CD14-positive monocyte (primary cell): ENCODE results near the gene DGAT2L6. TPM values are rescaled to one million over a fixed set of nuclear protein-coding genes. Genes with fewer than 3 reads are reported as not detected.

Experiments used
- DNase-seq, 3 donors: peaks; one replicate each; pipeline ENCODE4 v3.0.0-alpha.2; 2011 to 2022
- H2AFZ ChIP-seq: 2 replicates; pipeline ENCODE4 v1.6.0; 2012; ENCODE audit warnings: mild to moderate bottlenecking, low read depth, low read length, inconsistent platforms; ENCODE audit not compliant: insufficient read depth, poor library complexity, severe bottlenecking
- H3K27ac ChIP-seq, 2 donors: 1 replicate in 1 of 2; 2 replicates in 1 of 2; pipeline ENCODE4 v1.5.1; 2012 to 2013; ENCODE audit warnings: low read length in 2 of 2, control low read depth in 1 of 2, inconsistent platforms in 1 of 2, low read depth in 1 of 2, mild to moderate bottlenecking in 1 of 2
- H3K27me3 ChIP-seq, 2 donors: one replicate each; pipeline versions ENCODE4 v1.6.0 to v1.6.1; 2011 to 2013; ENCODE audit warnings: low read length in 2 of 2; ENCODE audit not compliant: control insufficient read depth in 2 of 2, insufficient read depth in 2 of 2
- H3K36me3 ChIP-seq, 2 donors: replicated peaks in 1 of 2; 1 replicate in 1 of 2; 2 replicates in 1 of 2; pipeline versions ENCODE4 v1.5.1 to v1.6.1; 2012 to 2013; ENCODE audit warnings: low read length in 2 of 2, control low read depth in 1 of 2, inconsistent platforms in 1 of 2, mild to moderate bottlenecking in 1 of 2; ENCODE audit not compliant: insufficient read depth in 2 of 2, control insufficient read depth in 1 of 2
- H3K4me1 ChIP-seq, 2 donors: 1 replicate in 1 of 2; 2 replicates in 1 of 2; pipeline versions ENCODE4 v1.5.1 to v1.6.1; 2012 to 2013; ENCODE audit warnings: low read length in 2 of 2, control low read depth in 1 of 2, inconsistent platforms in 1 of 2, mild to moderate bottlenecking in 1 of 2, moderate library complexity in 1 of 2; ENCODE audit not compliant: insufficient read depth in 2 of 2, control insufficient read depth in 1 of 2
- H3K4me2 ChIP-seq: replicated peaks from 2 replicates; pipeline ENCODE3; 2012; ENCODE audit warnings: low read length, moderate library complexity, mild to moderate bottlenecking; ENCODE audit not compliant: poor library complexity, severe bottlenecking; ENCODE audit errors: extremely low read depth
- H3K4me3 ChIP-seq, 3 experiments: fragments of 200-600 bp in 1 of 3; sonication (generic) in 1 of 3; replicated peaks in 1 of 3; 1 replicate in 2 of 3; 2 replicates in 1 of 3; pipeline ENCODE4 v1.5.1; 2011 to 2013; ENCODE audit warnings: low read length in 3 of 3, mild to moderate bottlenecking in 3 of 3, control low read depth in 2 of 3, low read depth in 2 of 3, inconsistent platforms in 1 of 3, moderate library complexity in 1 of 3
- H3K79me2 ChIP-seq: 2 replicates; pipeline ENCODE4 v1.6.0; 2012; ENCODE audit warnings: mild to moderate bottlenecking, control low read depth, inconsistent platforms, low read length, moderate library complexity; ENCODE audit not compliant: insufficient read depth
- H3K9ac ChIP-seq: 2 replicates; pipeline ENCODE4 v1.6.0; 2017; ENCODE audit warnings: low read length, mild to moderate bottlenecking; ENCODE audit not compliant: insufficient read depth, poor library complexity, severe bottlenecking
- H3K9me3 ChIP-seq, 2 donors: replicated peaks in 1 of 2; 1 replicate in 1 of 2; 2 replicates in 1 of 2; pipeline versions ENCODE4 v1.5.1 to v1.6.1; 2012 to 2013; ENCODE audit warnings: low read length in 2 of 2, control low read depth in 1 of 2; ENCODE audit not compliant: control insufficient read depth in 1 of 2, insufficient read depth in 1 of 2
- H4K20me1 ChIP-seq: 2 replicates; pipeline ENCODE4 v1.6.0; 2012; ENCODE audit warnings: mild to moderate bottlenecking, low read length, control low read depth, moderate library complexity; ENCODE audit not compliant: insufficient read depth
- H3K27ac Mint-ChIP-seq, 7 donors: one replicate each; pipeline ENCODE4 v1.8.0; 2020; ENCODE audit warnings: mild to moderate bottlenecking in 7 of 7, mixed read lengths in 7 of 7, moderate library complexity in 6 of 7, inconsistent platforms in 2 of 7
- H3K27me3 Mint-ChIP-seq, 3 donors: one replicate each; pipeline ENCODE4 v1.8.0; 2021 to 2022; ENCODE audit warnings: low read depth in 3 of 3, mild to moderate bottlenecking in 3 of 3, mixed read lengths in 3 of 3, moderate library complexity in 3 of 3, inconsistent platforms in 1 of 3
- H3K36me3 Mint-ChIP-seq, 2 donors: one replicate each; pipeline ENCODE4 v1.8.0; 2020; ENCODE audit warnings: mixed read lengths in 2 of 2, inconsistent platforms in 1 of 2, mild to moderate bottlenecking in 1 of 2
- H3K4me1 Mint-ChIP-seq: one replicate; pipeline ENCODE4 v1.8.0; 2020; ENCODE audit warnings: mild to moderate bottlenecking, mixed read lengths
- H3K4me3 Mint-ChIP-seq, 2 donors: one replicate each; pipeline ENCODE4 v1.8.0; 2020; ENCODE audit warnings: mild to moderate bottlenecking in 2 of 2, mixed read lengths in 2 of 2, moderate library complexity in 1 of 2
- H3K9me3 Mint-ChIP-seq, 7 donors: one replicate each; pipeline ENCODE4 v1.8.0; 2020 to 2022; ENCODE audit warnings: mixed read lengths in 7 of 7, mild to moderate bottlenecking in 6 of 7, moderate library complexity in 6 of 7, inconsistent platforms in 2 of 7
- WGBS: methylation state at CpG from one replicate; pipeline ENCODE4 v1.1.5; 2013; ENCODE audit warnings: missing lambda C conversion rate; ENCODE audit not compliant: insufficient coverage; 5-methylcytosine and 5-hydroxymethylcytosine counted together
- intact Hi-C, 2 donors: fragments of 100-400 bp; cut with micrococcal nuclease; formaldehyde crosslinking; loops; one replicate each; pipeline versions ENCODE4 v1.15.0 to v1.15.1; 2023
- polyA plus RNA-seq, 3 donors: library from polyadenylated mRNA; depleted of rRNA in 1 of 3; unstranded in 2 of 3; stranded (reverse) in 1 of 3; fragments of 300-500 nt in 2 of 3; fragments of >200 nt in 1 of 3; fragmentation: Illumina TruSeq in 2 of 3; gene quantifications; 1 replicate in 2 of 3; 2 replicates in 1 of 3; pipeline ENCODE4 v1.2.3, GENCODE V29; 2012 to 2021
- TF ChIP-seq, protein P1 (sequence below): fragments of 200-600 bp; IDR thresholded peaks from one replicate; pipeline ENCODE4 v1.8.0; 2022; ENCODE audit warnings: antibody characterized with exemption, mild to moderate bottlenecking

DGAT2L6 gene
- polyA plus RNA-seq, 3 donors = not detected

DNA sequence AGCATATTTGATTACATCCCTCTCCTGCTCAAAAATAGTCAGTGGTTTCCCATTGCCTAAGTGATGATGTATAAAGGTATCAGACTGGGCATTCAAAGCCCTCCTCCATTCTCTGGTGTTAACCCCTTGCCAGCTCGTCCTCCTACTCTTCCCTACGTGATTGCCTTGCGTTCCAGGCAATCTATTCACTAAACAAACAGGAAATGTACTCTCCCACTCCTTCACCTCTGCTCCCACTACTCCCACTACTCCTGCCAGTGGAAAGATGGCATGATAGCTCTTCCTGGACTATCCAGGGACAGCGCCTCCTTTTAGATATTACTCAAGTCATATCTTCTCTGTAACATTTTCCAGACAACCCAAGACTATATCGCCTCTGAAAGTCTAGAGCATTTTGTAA is 5.8 kb downstream of the DGAT2L6 start:
- no peaks in the 10 kb centered on the region for H3K36me3 Mint-ChIP-seq
- no peak overlapping the region for H3K4me3 Mint-ChIP-seq
- no peaks in the 10 kb centered on the region for H4K20me1 ChIP-seq
- H3K9me3 Mint-ChIP-seq = peaks cover 0 to 6% (median 0%) of the 10 kb centered on the region in 7 donors
- no peaks in the 10 kb centered on the region for H3K27me3 ChIP-seq
- H3K9me3 ChIP-seq = no peaks in the 10 kb centered on the region
- H3K4me3 ChIP-seq = no peak overlapping the region
- WGBS = no CpG with 5 or more reads among the region's 5 CpGs
- H3K27ac Mint-ChIP-seq = no peak overlapping the region
- H3K27ac ChIP-seq = no peak overlapping the region
- no peak for DNase-seq
- intact Hi-C loops = no loop called here
- no peak overlapping the region for H2AFZ ChIP-seq
- no peaks in the 10 kb centered on the region for H3K36me3 ChIP-seq
- no peaks in the 10 kb centered on the region for H3K4me1 ChIP-seq
- H3K9ac ChIP-seq = no peak overlapping the region
- H3K4me1 Mint-ChIP-seq = no peaks in the 10 kb centered on the region
- H3K4me2 ChIP-seq = no peak overlapping the region
- H3K27me3 Mint-ChIP-seq = peaks cover 0 to 8% (median 5%) of the 10 kb centered on the region in 3 donors
- H3K79me2 ChIP-seq = no peaks in the 10 kb centered on the region
- TF ChIP-seq, protein P1, sequence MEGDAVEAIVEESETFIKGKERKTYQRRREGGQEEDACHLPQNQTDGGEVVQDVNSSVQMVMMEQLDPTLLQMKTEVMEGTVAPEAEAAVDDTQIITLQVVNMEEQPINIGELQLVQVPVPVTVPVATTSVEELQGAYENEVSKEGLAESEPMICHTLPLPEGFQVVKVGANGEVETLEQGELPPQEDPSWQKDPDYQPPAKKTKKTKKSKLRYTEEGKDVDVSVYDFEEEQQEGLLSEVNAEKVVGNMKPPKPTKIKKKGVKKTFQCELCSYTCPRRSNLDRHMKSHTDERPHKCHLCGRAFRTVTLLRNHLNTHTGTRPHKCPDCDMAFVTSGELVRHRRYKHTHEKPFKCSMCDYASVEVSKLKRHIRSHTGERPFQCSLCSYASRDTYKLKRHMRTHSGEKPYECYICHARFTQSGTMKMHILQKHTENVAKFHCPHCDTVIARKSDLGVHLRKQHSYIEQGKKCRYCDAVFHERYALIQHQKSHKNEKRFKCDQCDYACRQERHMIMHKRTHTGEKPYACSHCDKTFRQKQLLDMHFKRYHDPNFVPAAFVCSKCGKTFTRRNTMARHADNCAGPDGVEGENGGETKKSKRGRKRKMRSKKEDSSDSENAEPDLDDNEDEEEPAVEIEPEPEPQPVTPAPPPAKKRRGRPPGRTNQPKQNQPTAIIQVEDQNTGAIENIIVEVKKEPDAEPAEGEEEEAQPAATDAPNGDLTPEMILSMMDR = no peak

DNA sequence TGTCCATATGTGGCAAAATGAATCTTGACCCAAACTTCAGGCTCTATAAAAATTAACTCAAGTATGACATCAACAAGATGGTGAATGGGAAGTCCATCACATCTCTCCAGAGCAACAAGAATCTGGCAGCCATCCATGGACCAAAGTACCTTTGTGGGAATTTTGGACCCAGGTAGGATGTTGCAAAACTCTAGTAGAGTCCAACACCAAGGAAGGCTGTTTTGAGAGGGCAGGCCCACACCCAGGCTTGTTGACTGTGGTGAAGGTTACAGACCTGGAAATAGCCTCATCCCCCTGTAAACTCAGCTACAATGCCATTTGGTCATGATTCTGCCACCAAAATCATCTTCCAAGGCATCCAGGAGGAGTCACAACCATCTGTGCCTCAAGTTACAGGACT is 12.9 kb downstream of the DGAT2L6 start:
- intact Hi-C loops = no loop called here
- H3K27me3 ChIP-seq = no peaks in the 10 kb centered on the region
- no peak for DNase-seq
- no peak overlapping the region for H3K27ac ChIP-seq
- TF ChIP-seq, protein P1 = no peak
- Mint-ChIP-seq H3K36me3 (no peaks in the 10 kb centered on the region), H3K4me3 (no peak overlapping the region), H3K27ac (no peak overlapping the region), H3K27me3 (peaks cover 0 to 2% (median 0%) of the 10 kb centered on the region in 3 donors), H3K9me3 (peaks cover 3 to 13% (median 6%) of the 10 kb centered on the region in 7 donors), H3K4me1 (no peaks in the 10 kb centered on the region)
- no peaks in the 10 kb centered on the region for H4K20me1 ChIP-seq
- no peaks in the 10 kb centered on the region for H3K36me3 ChIP-seq
- H3K4me2 ChIP-seq = no peak overlapping the region
- H3K4me1 ChIP-seq = no peaks in the 10 kb centered on the region
- H2AFZ ChIP-seq = no peak overlapping the region
- H3K9me3 ChIP-seq = peaks cover 0 to 6% of the 10 kb centered on the region in 2 donors
- no peak overlapping the region for H3K4me3 ChIP-seq
- no peak overlapping the region for H3K9ac ChIP-seq
- H3K79me2 ChIP-seq = no peaks in the 10 kb centered on the region
